GM18517 (cell line): ENCODE results near the gene SYNGR3.
"Not testable (repeated sequence)": the region's sequence is repeated elsewhere in the genome, so short reads cannot be mapped to it uniquely, and the experiment has no call there.

Experiments
- ATAC-seq: cut with Tn5 transposase; IDR thresholded peaks from one replicate; pipeline ENCODE4 v1.9.1; 2021; ENCODE audit warnings: mild to moderate bottlenecking, moderate library complexity; ENCODE audit not compliant: unreplicated experiment

SYNGR3 gene

GRCh38 chr16:2027024-2028010 lies 37.5 kb downstream of the SYNGR3 start:
- no peak for ATAC-seq

- ATAC-seq = no peak
Measured at GRCh38 chr16:2028146-2028545, 38.4 kb downstream of the SYNGR3 start.

GRCh38 chr16:2028620-2029220 lies 39.0 kb downstream of the SYNGR3 start:
- no peak for ATAC-seq

GRCh38 chr16:2029350-2029749 lies 39.6 kb downstream of the SYNGR3 start:
- ATAC-seq = no peak

GRCh38 chr16:2030036-2030435 lies 40.3 kb downstream of the SYNGR3 start:
- ATAC-seq = no peak

- no peak for ATAC-seq
Measured at GRCh38 chr16:2031081-2031577, 41.4 kb downstream of the SYNGR3 start.

GRCh38 chr16:2032285-2033056 lies 42.7 kb downstream of the SYNGR3 start:
- no peak for ATAC-seq

GRCh38 chr16:2033057-2033908 lies 43.5 kb downstream of the SYNGR3 start:
- no peak for ATAC-seq

- not testable (repeated sequence) for ATAC-seq
Measured at GRCh38 chr16:2033909-2034695, 44.3 kb downstream of the SYNGR3 start.

GRCh38 chr16:2034696-2035430 lies 45.1 kb downstream of the SYNGR3 start:
- ATAC-seq = no peak

- ATAC-seq = no peak
Measured at GRCh38 chr16:2035431-2036199, 45.8 kb downstream of the SYNGR3 start.

- ATAC-seq = no peak
Measured at GRCh38 chr16:2036200-2036966, 46.6 kb downstream of the SYNGR3 start.

- no peak for ATAC-seq
Measured at GRCh38 chr16:2037115-2037514, 47.3 kb downstream of the SYNGR3 start.

GRCh38 chr16:2037647-2038381 lies 48.0 kb downstream of the SYNGR3 start:
- ATAC-seq = no peak

- ATAC-seq = no peak
Measured at GRCh38 chr16:2038382-2039231, 48.8 kb downstream of the SYNGR3 start.
